HepG2 (cell line): ENCODE data around the gene MRPL50. TPM values are rescaled to one million over a fixed set of nuclear protein-coding genes. Genes with fewer than 3 reads are reported as not detected.
A peak's percentile ranks its signal among the peaks of the same experiment; 100 is the strongest.

Source experiments
- ARHGAP35 ChIP-seq: sonication (generic); formaldehyde crosslinking; IDR thresholded peaks from 2 replicates; pipeline ENCODE4 v1.9.0; 2022; ENCODE audit warnings: mild to moderate bottlenecking, inconsistent platforms, moderate library complexity, missing genetic modification reagents, borderline replicate concordance
- ATF4 ChIP-seq, 2 experiments: fragments of 450-650 bp in 1 of 2; sonication (generic) in 1 of 2; formaldehyde crosslinking; IDR thresholded peaks; 2 replicates each; pipeline versions ENCODE4 v1.5.0 to v1.8.0; 2020 to 2022; ENCODE audit warnings: mild to moderate bottlenecking in 1 of 2, missing genetic modification reagents in 1 of 2
- BCL6 ChIP-seq: IDR thresholded peaks from 2 replicates; pipeline ENCODE4 v1.6.1; 2016; ENCODE audit warnings: missing genetic modification reagents, missing compliant biosample characterization
- E2F5 ChIP-seq: sonication (generic); formaldehyde crosslinking; conservative IDR thresholded peaks from 2 replicates; pipeline ENCODE4 v1.4.0; 2020; ENCODE audit warnings: missing genetic modification reagents
- ESRRA ChIP-seq: sonication (generic); formaldehyde crosslinking; IDR thresholded peaks from 2 replicates; pipeline ENCODE4 v1.5.1; 2020; ENCODE audit warnings: mild to moderate bottlenecking, low read depth, missing genetic modification reagents
- KLF15 ChIP-seq: sonication (generic); formaldehyde crosslinking; IDR thresholded peaks from 2 replicates; pipeline ENCODE4 v1.8.1; 2023; ENCODE audit warnings: borderline replicate concordance, mild to moderate bottlenecking, inconsistent platforms, missing genetic modification reagents, mixed read lengths
- MEF2D ChIP-seq: sonication (generic); formaldehyde crosslinking; IDR thresholded peaks from 2 replicates; pipeline ENCODE4 v1.5.1; 2020; ENCODE audit warnings: mild to moderate bottlenecking, missing genetic modification reagents
- MIXL1 ChIP-seq: IDR thresholded peaks from 2 replicates; pipeline ENCODE4 v1.6.1; 2016
- MLX ChIP-seq: IDR thresholded peaks from 2 replicates; pipeline ENCODE4 v1.6.1; 2016
- MXD3 ChIP-seq: IDR thresholded peaks from 2 replicates; pipeline ENCODE4 v1.6.1; 2016; ENCODE audit warnings: mild to moderate bottlenecking, missing biosample characterization, missing genetic modification reagents
- NFE2L1 ChIP-seq: sonication (generic); formaldehyde crosslinking; IDR thresholded peaks from 2 replicates; pipeline ENCODE4 v1.4.0; 2020; ENCODE audit warnings: missing genetic modification reagents, mild to moderate bottlenecking, borderline replicate concordance
- NONO ChIP-seq, 2 experiments: fragments of 450-650 bp in 1 of 2; sonication (generic) in 1 of 2; formaldehyde crosslinking in 1 of 2; IDR thresholded peaks in 1 of 2; conservative IDR thresholded peaks in 1 of 2; 2 replicates each; pipeline versions ENCODE4 v1.6.1 to v1.8.0; 2017 to 2022; ENCODE audit warnings: mild to moderate bottlenecking in 1 of 2, missing genetic modification reagents in 1 of 2, moderate library complexity in 1 of 2
- RBAK ChIP-seq: sonication (generic); formaldehyde crosslinking; IDR thresholded peaks from 2 replicates; pipeline ENCODE4 v1.5.1; 2020; ENCODE audit warnings: mild to moderate bottlenecking, missing genetic modification reagents
- RFXANK ChIP-seq: IDR thresholded peaks from 2 replicates; pipeline ENCODE4 v1.6.1; 2016
- RNF219 ChIP-seq: sonication (generic); formaldehyde crosslinking; IDR thresholded peaks from 2 replicates; pipeline ENCODE4 v1.5.0; 2020; ENCODE audit warnings: mild to moderate bottlenecking, missing genetic modification reagents
- SALL1 ChIP-seq: sonication (generic); formaldehyde crosslinking; IDR thresholded peaks from 2 replicates; pipeline ENCODE4 v1.8.0; 2022; ENCODE audit warnings: mild to moderate bottlenecking, missing genetic modification reagents
- SMC3 ChIP-seq: IDR thresholded peaks from 2 replicates; pipeline ENCODE4 v1.6.1; 2011; ENCODE audit warnings: low read length, improper control_type of control experiment
- YEATS2 ChIP-seq: sonication (generic); formaldehyde crosslinking; IDR thresholded peaks from 2 replicates; pipeline ENCODE4 v1.4.0; 2020; ENCODE audit warnings: missing genetic modification reagents, borderline replicate concordance
- ZBTB37 ChIP-seq: sonication (generic); formaldehyde crosslinking; IDR thresholded peaks from 2 replicates; pipeline ENCODE4 v1.4.0; 2020; ENCODE audit warnings: mild to moderate bottlenecking, missing genetic modification reagents
- ZIK1 ChIP-seq: sonication (generic); formaldehyde crosslinking; IDR thresholded peaks from 2 replicates; pipeline ENCODE4 v1.5.0; 2020; ENCODE audit warnings: mild to moderate bottlenecking, low read depth, missing genetic modification reagents, borderline replicate concordance
- ZNF230 ChIP-seq: sonication (generic); formaldehyde crosslinking; IDR thresholded peaks from 2 replicates; pipeline ENCODE4 v1.4.0; 2020; ENCODE audit warnings: mild to moderate bottlenecking, missing genetic modification reagents
- ZNF510 ChIP-seq: sonication (generic); formaldehyde crosslinking; IDR thresholded peaks from 2 replicates; pipeline ENCODE4 v1.4.0; 2020; ENCODE audit warnings: low read depth, mild to moderate bottlenecking, missing genetic modification reagents
- polyA plus RNA-seq, 8 experiments: library from polyadenylated mRNA; depleted of rRNA in 3 of 8; stranded (reverse) in 7 of 8; unstranded in 1 of 8; fragments of >200 nt; fragmentation: Illumina TruSeq in 4 of 8; extraction: Trizol in 4 of 8; gene quantifications; 2 replicates each; pipeline versions ENCODE4 v1.2.1 to v1.2.3, GENCODE V29; 2011 to 2016; ENCODE audit warnings: low read depth in 4 of 8, missing spikeins in 1 of 8, mixed read lengths in 1 of 8; ENCODE audit not compliant: insufficient read depth in 1 of 8
- total RNA-seq, 5 experiments: library from RNA; depleted of rRNA; stranded (reverse); fragments of >200 nt; fragmentation: Illumina TruSeq; extraction: Trizol; gene quantifications; 2 replicates each; pipeline ENCODE4 v1.2.3, GENCODE V29; 2016; ENCODE audit warnings: low read depth in 1 of 5

MRPL50 gene
- total and polyA plus RNA-seq, 2 of the 13 experiments (the other 11 are each of a cell fraction or from before 2014, with no cell fraction given), result 37.1 to 70.0 TPM

- TF ChIP-seq ZBTB37, result no peak
- TF ChIP-seq NFE2L1 (CRISPR knock-in tag), result no peak
- no peak for TF ChIP-seq SMC3
- no peak for TF ChIP-seq KLF15 (CRISPR knock-in tag)
- TF ChIP-seq MEF2D, result peak; percentile 89
- TF ChIP-seq MXD3, result peak; percentile 33; the same call in 1 of the 2 replicates
- peak; percentile 73 for TF ChIP-seq MIXL1 (CRISPR knock-in tag)
- peak; percentile 88 for TF ChIP-seq YEATS2 (CRISPR knock-in tag)
- TF ChIP-seq E2F5 (CRISPR knock-in tag), result no peak; the same call in 1 of the 2 replicates
- TF ChIP-seq ARHGAP35 (CRISPR knock-in tag), result peak; percentile 87; the same call in 1 of the 2 replicates
- TF ChIP-seq ZNF230 (CRISPR knock-in tag), result 0 out of 2 replicates have a peak, but pooled peaks have one; percentile 55
- TF ChIP-seq SALL1 (CRISPR knock-in tag), result peak; percentile 89
- TF ChIP-seq RBAK (CRISPR knock-in tag), result no peak
- TF ChIP-seq MLX (CRISPR knock-in tag), result no peak
- no peak; the same call in 1 of the 2 replicates for TF ChIP-seq RNF219
- TF ChIP-seq ESRRA, result peak; percentile 33; the same call in 1 of the 2 replicates
- TF ChIP-seq BCL6, result peak; percentile 51
- TF ChIP-seq ATF4 (CRISPR knock-in tag; IDR thresholded peaks at IDR 0.05), result peak in 1 of 2 experiments; percentile 86; a peak in 2 of 4 replicates
- peak; percentile 41; the same call in 1 of the 2 replicates for TF ChIP-seq ZNF510 (CRISPR knock-in tag)
- peak; percentile 89; the same call in 1 of the 2 replicates for TF ChIP-seq RFXANK
- TF ChIP-seq ZIK1, result no peak; the same call in 1 of the 2 replicates
- no peak for TF ChIP-seq NONO (IDR thresholded peaks at IDR 0.05)
- peak; percentile 88 for TF ChIP-seq NONO (CRISPR knock-in tag; conservative IDR thresholded peaks at IDR 0.05)
Measured at GRCh38 chr9:101398068-101398929, at the start of gene MRPL50, which contains the start of gene ZNF189 (continued).
